HG03442 (cell line): ENCODE measurements around the gene TECTB.

Source experiments
- ATAC-seq: cut with Tn5 transposase; IDR thresholded peaks from one replicate; pipeline ENCODE4 v1.9.1; 2021; ENCODE audit warnings: mild to moderate bottlenecking, moderate library complexity; ENCODE audit not compliant: unreplicated experiment

TECTB gene

DNA sequence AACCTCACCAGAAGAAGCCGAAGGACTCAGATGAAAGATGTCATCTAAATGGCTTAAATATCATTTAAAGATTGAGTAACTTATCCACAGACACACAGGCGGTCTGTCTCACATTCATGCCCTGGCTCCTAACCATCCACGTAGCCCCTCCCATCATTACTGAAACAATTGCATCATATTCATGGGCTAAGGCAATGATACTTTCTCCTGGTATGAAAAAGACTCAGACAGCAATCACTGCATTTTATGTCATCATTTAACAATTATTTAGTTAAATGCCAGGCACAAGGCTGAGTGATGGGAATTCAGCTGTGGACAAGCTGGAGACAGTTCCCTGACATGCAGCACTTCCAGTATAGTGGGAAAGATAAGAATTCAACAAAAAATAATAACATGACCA, 11.2 kb upstream of the TECTB start:
- no peak for ATAC-seq

DNA sequence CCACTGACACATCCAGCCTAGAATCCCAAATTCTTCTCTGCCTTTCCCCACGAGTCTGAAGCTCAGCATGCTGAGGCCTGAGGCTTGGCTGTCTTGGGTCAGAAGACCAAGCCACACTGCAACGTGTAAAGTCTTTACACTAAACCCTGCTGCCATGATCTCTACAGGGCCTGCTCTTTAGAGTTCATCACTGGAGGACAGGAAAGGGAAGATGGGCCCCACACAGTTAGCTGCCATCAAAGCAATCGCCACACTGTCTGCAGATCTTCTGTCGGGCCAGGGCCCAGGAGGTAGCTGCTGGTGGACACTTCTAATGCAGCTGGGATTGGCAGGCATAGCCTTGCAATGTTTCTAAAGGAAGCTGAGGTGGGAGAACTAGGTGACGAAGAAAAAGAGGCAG, 8.4 kb upstream of the TECTB start:
- no peak for ATAC-seq

DNA sequence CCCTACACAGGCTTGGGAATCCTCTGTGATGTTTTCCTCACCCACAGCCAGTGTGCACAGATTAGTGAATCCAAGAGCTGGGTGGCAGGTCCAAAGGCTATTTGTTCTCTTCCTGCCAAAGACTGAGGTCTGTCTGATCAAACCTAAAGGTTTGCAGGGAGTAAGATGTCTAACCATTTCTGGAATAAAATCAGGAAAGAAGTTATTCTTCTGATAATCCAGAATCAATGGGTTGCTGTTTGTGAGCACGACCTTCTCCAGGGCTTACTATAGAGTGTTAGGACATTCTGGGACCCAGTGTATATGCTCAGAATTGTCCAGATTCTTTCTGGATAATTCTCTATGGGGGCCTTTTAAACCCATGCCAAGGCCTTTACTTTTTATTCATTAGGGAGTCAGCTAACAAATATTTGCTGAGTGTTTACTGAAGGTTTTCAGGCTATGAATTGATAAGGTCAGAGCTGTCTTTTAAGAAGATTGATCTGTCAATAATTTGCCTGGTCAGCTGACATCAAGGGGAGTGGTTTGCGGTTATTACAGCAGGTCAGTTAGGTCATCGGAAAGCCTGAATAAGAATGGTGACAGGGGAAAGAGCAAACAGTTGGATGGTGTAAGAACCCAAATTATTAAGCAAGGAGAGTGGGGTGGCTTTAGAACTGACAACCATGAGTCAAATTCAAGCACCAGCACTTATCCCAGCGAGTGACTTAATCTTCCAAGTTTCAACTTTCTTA, 7.5 kb upstream of the TECTB start:
- no peak for ATAC-seq

DNA sequence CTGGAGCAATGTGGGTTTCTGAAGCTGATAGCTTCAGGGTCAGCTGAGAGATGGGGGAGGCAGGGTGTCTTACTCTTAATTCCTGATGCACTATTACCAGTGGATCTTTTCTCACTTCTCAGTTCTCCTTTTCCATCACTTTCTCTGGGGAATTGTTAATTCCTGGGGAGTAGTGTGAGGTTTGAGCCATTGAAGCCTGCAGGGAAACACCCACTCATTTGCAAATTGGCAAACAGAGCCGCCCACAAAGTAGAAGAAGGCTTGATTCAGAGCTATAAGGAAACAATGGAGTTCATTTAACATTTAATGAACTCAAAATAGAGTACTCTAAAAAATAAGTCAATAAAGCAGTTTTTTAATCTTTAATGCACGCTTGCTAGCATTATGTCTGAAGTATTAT, 4.3 kb upstream of the TECTB start:
- no peak for ATAC-seq

DNA sequence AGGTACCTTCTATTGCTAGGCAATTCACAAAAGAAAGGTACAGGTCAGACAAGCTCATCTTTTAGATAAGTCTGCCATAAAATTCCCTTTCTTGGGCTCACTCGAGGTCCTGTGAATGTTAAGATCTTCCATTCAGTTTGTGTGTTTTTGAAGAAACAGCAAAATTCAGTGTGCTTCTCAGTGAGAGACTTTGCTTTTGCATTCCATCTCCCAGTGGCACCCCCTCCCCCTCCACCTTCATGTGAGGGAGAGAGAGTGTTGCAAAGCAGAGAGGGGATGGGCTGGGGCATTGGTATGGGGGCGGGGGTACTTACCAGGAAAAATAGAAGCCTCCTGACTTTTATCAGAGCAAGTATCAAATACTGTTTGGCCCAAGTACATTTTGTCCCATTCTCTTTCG, 3.8 kb upstream of the TECTB start:
- no peak for ATAC-seq

DNA sequence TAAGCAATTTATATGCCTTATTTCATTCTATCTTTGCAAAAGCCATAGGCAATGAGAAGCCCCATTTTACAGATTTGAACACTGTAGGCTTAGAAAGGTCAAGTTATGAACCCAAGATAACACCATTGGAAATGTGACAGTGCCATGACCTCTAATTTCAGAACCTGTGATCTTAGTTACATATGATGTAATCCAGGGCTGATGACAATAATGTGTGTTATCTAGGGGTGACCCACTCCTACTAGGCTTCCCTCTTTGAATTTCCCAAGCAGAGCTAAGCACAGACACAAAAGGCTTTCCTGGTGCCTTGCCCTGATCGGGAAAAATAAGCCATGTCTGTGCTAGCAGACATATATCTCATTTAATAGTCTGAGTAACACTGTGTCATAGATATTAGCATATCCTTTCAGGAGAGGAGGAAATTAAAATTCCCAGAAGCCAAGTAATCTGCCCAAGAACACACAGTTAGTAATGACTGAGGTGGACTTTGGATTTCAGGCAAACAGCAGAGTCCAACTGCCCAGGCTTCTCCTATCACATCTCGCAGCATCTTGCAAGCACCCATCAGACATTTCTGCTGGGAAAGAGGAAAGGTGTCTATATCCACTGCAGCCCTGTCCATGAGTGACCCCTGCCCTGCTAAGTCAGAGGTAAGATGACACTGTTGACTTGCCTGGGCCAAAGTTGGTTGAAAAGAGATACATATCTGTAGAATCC, 2.8 kb upstream of the TECTB start:
- ATAC-seq = no peak

DNA sequence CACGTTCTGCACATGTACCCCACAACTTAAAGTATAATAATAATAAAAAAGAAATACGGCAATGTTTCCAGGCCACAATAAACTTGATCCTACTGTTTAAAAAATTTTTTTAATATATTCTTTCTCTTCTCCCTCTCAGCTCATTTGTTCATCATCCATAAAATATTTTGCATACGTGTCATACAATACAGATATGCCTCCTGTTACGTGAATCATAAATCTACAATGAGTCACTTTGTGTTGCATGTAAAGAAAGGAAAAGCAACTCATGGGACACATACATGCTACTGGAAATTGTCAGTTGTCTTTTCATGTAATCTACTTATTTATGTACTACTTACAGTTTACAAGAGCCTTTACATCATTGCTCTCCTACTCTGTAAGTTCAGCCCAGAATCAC, 1.1 kb upstream of the TECTB start:
- ATAC-seq = no peak

DNA sequence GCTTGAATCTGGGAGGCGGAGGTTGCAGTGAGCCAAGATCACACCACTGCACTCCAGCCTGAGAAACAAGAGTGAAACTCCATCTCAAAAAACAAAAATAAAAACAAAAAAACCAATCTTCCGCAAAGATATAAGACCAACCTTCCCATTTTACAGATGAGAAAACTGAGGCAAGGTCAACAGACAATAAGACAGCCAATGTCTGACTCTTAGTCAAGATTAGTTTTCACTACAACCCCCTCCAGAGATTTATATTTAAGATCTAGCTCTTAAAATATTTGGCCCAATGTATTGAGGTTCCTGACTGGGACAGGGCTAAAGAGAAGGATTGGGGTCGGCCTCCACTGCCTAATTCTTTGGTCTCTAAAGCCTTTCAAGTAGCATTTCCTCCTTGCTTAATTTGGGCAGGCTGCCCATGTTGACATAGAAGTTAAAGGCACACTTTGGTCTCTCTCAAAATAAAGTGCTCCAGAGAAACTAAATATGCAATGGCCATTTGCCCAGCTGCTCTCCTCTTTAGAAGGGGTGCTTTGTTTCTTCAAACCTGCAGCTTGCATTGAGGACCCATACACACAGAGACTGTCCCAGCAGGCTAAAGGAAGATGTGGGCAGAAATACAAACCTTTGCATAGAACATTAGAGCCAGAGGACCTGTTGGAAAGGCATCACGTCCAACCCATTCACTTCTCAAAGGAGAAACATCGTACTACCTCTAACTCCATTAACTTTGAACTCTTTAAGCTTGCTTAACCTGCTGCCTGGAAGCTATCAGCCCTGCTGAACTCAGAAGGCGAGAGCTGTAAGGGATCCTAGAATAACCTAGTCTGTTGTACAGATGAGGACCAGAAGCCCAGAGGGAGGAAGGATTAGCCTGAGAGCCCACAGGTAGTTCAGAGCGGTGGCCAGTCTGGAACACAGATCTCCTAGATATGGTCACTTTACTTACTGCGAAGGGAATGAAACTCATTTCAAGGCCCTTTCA, 3.9 kb downstream of the TECTB start:
- ATAC-seq = no peak

DNA sequence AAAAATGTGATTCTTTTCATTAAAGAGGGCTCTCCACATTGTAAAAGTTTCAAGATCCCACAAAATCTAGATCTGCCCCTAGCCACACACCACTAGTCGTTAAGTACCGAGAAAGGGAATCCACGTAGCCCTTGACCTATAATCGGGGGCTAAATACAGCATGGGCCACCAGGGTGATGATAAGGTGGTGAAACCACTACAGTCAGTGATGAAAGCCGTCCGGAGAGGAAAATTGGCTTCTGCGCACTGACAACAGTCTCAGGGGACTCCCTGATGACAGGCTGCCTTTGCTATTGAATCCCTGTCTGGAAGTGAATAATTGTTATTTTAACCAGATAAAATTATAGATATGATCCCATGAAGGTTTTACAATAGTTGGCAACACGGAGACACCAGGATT, 4.6 kb downstream of the TECTB start:
- no peak for ATAC-seq

DNA sequence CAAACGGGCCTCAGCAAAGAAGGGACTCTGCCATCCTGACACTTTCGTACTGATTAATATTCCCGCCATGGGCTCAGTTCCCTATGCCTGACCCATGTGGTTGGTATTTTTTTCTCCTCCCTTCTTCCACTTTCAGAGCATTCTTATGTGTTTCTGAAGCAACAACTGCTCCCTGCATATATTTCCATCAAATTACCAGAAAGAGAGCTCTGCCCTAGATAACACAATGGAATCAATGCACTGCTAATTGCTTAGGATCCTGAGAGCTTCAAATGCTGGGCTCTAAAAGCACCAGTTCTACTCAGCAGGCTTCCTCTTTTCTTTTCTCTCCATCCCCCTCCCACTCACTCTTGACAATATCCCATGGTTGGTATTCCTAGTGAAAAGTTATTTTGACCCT, 5.3 kb downstream of the TECTB start:
- no peak for ATAC-seq

DNA sequence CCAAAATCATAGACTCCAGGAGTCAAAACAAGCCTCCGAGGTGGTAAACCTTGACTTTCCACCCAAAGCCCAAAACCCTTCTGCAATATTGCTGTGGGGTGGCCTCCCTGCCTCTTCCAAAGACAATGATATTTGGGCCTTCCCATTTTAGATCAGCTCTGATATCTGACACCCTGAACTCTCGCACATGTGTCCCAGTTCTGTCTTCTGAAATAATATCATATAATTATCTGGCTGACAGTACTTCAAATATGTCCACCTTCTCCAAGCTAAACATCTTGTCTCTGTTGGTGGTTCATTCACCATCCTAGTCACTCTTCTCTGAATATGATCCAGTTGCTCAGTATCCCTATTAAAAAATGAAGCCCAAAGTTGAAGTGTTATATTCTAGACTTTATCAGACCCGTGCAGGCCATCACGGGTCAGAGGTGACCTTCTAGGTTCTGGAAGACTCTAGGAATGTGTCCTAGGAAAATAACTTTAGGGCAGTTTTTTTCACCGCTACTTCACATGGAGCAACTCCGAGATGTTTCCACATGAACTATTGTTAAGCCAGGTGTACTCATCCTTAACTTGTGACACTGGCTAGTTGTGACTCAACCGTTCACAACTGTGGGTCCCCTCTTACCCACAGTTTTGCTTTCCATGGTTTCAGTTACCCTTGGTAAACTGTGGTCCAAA, 6.3 kb downstream of the TECTB start:
- ATAC-seq = no peak

DNA sequence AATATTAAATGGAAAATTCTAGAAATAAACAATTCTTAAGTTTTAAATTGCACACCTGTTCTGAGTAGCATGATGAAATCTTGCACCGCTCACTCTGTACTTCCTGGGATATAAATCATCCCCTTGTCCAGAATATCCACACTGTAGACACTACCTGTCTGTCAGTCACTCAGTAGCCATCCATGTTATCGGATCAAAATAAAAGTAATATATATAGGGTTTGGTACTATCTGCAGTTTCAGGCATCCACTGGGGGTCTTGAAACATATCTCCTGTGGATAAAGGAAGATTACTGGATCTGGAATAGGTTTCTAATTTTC, 6.8 kb downstream of the TECTB start:
- no peak for ATAC-seq

DNA sequence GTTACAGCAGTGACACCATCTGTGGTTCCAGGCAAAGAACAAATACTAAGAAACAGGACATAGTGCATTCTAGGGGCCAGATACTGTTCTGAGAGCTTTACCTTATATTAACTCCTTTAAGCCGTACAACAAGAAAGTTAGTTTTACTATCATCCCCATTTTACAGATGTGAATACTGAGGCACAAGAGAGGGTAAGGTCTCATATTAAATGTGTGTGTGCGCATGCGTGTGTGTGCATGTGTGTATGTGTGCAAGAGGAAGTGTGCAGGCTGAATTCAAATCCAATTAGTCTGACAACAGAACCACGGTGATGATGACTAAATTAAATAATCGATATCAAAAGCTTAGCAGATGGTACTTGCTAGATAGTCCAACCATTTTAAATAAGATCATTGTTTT, 11.0 kb downstream of the TECTB start:
- no peak for ATAC-seq

DNA sequence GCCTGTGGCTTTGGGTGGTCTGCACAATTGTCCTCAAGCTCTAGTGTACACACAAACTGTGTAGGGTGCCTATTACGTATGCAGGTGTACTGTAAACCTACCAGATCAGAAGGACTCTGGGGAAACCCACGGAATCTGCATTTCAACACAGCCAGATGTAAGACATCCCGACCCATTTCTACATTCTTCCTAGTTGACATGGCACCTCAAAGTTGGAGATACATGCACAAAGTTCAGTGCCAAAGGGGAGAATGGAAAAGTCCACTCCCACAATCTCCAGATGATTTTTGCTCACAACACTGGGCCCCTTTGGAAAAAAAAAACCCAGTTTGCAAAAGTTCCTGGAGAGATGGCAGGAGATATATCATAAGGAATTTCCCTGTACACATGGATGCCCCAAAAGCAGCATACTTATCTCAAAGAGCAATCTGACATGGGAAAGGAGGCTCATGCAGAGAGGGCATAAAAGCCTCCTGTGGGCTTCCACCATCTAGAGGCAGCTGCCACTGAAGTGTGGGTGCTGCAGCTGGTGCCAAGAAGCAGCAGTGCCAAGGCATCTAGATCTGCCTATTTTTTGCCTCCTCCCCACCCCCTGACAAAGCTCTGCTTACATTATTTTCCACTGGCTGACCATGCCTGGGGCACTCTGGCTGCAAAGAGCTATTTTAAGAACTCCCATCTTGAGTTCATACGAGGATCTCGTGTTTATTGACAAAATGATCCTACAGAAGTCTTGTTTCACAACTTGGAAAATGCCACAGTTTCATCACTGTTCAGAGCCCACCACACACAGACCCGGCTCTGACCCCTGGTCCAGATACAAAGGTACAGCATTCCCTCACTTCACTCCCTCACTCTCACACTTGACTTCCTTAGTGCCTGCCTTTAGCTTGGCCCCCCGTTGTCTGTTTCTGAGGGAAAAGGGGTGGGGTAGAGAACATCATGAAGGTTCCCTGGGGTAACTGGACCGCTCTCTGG, 12.9 kb downstream of the TECTB start:
- no peak for ATAC-seq

DNA sequence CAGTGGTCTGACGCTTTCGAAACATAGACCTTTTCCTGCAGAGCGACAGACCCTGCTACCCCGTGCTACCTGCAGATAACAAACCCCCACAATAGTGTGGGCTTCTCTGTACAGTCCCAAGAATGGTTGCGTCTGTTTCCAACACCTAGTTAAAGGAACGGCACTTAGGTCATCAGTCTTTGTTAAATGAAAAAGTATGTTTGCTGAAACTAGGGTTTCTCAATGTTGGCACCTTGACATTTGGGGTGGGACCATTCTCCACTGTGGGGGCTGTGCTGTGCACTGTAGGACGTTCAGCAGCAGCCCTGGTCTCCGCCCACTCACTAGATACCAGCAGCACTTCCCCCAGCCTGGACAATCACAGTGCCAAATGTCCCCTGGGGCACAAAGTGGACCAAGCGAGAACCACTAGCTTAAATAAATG, 13.7 kb downstream of the TECTB start:
- no peak for ATAC-seq

DNA sequence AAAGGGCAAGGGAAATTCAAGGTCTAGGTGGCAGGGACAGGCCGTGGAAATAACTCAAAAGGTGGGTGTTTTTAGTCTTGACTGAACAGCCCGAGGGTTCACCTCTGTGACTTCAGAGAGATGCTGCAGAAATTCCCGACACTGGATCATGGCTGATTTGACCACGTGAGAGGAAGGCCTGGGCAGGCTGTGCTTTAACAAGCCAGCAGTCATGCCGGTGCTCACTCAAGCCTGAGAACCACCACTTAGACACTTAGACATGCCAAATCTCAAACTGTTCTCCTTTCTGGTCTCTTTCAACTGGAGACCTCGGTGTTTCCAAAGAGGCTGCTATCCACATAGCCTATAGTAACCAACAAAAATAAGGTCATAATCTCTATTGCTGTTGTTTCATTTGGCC, 15.4 kb downstream of the TECTB start:
- ATAC-seq = no peak

DNA sequence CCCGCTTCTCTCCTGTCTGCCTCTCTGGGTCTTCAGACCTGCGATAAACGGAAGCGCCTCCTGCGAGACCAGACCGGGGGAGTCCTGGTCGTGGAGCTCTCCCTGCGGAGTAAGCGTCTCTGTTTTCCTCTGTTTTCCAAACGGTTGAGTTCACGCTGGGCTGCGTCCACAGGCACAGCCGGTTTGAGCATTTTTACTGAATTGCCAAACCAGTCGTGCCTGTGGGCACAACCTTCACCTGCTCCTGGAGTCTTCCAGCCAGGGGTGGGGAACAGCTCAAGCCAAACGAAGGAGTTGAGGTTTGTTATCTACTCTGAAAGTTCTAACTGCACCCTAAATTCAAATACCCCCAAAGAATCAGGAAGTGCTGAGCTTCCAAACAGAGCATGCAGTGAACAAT, 16.3 kb downstream of the TECTB start:
- ATAC-seq = no peak

DNA sequence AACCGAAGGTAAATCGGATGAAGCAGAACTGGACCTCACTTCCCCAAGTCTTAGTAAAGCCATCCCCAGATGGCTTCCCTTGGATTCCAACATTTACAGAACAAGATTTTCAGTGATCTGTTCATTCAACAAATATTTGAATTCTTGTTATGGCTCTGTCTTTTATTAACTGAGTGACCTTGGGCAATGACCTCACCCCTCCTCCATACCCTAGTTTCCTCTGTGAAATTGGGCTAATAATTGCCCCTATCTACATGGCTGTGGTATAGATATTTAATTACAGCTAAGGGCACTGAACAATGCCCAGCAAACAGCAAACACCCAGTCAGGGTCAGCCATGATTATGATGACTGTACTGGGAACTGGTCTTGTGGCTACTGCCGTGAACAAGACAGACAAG, 19.1 kb downstream of the TECTB start:
- no peak for ATAC-seq

DNA sequence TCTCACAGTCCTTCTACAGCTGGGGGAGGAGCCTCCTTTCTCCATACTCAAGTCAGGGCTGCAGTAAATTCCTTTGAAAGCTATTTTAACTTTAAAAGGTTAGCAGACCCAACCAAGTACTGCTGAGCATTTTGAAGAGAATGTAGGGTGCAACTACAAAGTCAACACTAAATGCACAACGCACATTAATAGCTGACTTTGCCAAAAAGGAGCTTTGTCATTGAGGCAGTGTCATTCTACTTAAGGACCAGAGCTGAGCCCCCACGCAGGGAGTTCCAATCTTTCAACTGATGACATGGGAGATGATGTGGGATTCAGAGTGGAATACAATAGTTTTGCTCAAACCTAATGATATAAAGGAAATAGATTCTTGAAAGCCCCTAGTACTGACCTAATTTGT, 20.3 kb downstream of the TECTB start:
- ATAC-seq = no peak

DNA sequence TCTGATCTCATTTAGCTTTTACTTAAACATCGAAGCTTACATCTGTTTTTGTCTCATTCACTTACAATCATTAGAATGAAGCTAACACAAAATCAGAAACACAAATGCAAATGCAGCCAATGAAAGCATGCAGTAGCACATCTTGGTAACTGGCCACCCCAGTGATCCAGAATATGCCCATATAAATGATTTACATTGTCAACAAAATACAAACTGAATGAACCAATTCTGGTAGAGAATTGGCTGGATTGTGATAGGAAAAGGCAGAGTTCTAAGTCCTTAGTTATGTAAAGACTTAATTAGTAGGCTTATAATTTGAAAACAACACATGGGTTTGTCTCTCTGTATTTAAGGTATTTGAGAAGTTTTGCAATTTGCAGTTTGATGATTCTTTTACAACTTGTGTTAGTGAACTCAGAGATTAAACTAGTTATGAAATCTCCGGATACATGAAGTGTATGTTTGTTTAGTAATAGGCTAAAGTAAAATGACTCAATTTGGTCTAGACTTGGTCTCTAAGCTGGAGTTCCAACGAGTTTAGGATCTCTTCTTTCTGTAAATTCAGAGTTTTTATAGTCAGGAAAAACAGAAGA, 21.2 kb downstream of the TECTB start:
- ATAC-seq = no peak
